ENCODE data around the gene USP30.

DNA sequence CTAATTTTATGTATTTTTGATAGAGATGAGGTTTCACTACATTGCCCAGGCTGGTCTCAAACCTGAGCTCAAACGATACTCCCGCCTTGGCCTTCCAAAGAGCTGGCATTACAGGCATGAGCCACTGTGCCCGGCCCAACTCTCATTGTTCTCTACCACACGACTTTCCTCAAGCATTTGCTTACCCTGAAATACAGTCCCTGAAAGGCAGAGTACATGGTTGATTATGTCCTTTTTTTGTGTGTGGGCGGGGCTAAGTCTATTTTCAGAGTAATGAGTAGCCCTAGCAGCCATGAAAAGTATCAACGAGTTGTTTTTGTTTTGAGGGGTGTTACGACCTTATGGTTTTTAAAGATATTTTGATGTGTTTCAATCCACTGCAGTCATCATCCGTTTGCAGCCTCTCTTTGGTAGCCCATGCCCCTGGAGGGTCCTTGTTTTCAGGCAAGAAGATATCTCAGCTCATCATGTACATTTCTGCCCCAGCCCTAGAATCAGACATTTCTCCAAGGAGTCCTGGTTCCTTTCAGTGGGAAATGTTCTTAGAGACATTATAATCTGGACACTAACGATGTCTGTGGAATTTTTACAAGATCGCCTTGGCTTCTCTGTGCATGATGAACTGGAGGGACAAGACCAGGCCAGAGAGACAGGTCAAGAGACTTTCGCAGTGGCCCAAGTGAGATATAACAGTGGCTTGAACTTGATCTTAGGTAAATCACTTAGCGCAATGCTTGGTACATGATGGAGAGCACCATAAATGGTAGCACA, 72.7 kb downstream of the USP30 start:
- TF ChIP-seq, protein P1, sequence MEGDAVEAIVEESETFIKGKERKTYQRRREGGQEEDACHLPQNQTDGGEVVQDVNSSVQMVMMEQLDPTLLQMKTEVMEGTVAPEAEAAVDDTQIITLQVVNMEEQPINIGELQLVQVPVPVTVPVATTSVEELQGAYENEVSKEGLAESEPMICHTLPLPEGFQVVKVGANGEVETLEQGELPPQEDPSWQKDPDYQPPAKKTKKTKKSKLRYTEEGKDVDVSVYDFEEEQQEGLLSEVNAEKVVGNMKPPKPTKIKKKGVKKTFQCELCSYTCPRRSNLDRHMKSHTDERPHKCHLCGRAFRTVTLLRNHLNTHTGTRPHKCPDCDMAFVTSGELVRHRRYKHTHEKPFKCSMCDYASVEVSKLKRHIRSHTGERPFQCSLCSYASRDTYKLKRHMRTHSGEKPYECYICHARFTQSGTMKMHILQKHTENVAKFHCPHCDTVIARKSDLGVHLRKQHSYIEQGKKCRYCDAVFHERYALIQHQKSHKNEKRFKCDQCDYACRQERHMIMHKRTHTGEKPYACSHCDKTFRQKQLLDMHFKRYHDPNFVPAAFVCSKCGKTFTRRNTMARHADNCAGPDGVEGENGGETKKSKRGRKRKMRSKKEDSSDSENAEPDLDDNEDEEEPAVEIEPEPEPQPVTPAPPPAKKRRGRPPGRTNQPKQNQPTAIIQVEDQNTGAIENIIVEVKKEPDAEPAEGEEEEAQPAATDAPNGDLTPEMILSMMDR (IDR thresholded peaks at IDR 0.05; ENCODE audit: low read length) = no peak
- TF ChIP-seq EZH2 (IDR thresholded peaks at IDR 0.05; ENCODE audit: borderline replicate concordance, low read length) = no peak
